PC-3 (cell line): ENCODE results near the gene TANGO2. TPM values are rescaled to one million over a fixed set of nuclear protein-coding genes. Genes with fewer than 3 reads are reported as not detected.

Experiments used
- ATAC-seq: fragments of 200-7000 bp; cut with Tn5 transposase; 2 replicates; pipeline ENCODE4 v1.9.1; 2020; ENCODE audit warnings: mild to moderate bottlenecking, moderate library complexity
- BruUV-seq: library from RNA; stranded (reverse); fragments of 400-500 nt; replicated peaks from 2 replicates; lab custom pipeline; 2021; lab: Mats Ljungman, UMichigan
- CTCF ChIA-PET: fragments of 300-600 bp; sonication (Branson Sonifier 250); formaldehyde crosslinking; loops from one replicate; lab custom pipeline; 2022; ENCODE audit warnings: antibody characterized with exemption; lab: Charles Lee
- POLR2A ChIA-PET: fragments of 300-600 bp; sonication (Branson Sonifier 250); formaldehyde crosslinking; loops from one replicate; lab custom pipeline; 2022; ENCODE audit warnings: antibody characterized with exemption; ENCODE audit not compliant: unreplicated experiment; lab: Charles Lee
- DNase-seq: peaks from one replicate; pipeline ENCODE4 v3.0.0-alpha.2; 2015
- H2AFZ ChIP-seq: fragments of 300-600 bp; sonication (generic); 2 replicates; pipeline ENCODE4 v1.6.0; 2016; ENCODE audit warnings: antibody characterized with exemption, low read length
- H3F3A ChIP-seq: fragments of 300-600 bp; sonication (generic); one replicate; pipeline ENCODE4 v1.6.0; 2017; ENCODE audit warnings: antibody characterized with exemption, low read length, control low read depth, mild to moderate bottlenecking; ENCODE audit not compliant: unreplicated experiment
- H3K27ac ChIP-seq: fragments of 300-600 bp; sonication (generic); 2 replicates; pipeline ENCODE4 v1.5.1; 2016; ENCODE audit warnings: mild to moderate bottlenecking, low read length
- H3K27me3 ChIP-seq: fragments of 300-600 bp; sonication (generic); 2 replicates; pipeline ENCODE4 v1.6.1; 2016; ENCODE audit warnings: low read length, mixed read lengths
- H3K36me3 ChIP-seq: fragments of 300-600 bp; sonication (generic); 2 replicates; pipeline ENCODE4 v1.6.1; 2016; ENCODE audit warnings: low read depth, mixed run types, low read length, mixed read lengths
- H3K4me1 ChIP-seq: fragments of 300-600 bp; sonication (generic); 2 replicates; pipeline ENCODE4 v1.5.1; 2016; ENCODE audit warnings: low read length; ENCODE audit not compliant: insufficient read depth
- H3K4me2 ChIP-seq: fragments of 300-600 bp; sonication (generic); 2 replicates; pipeline ENCODE4 v1.6.0; 2016; ENCODE audit warnings: low read length
- H3K4me3 ChIP-seq: fragments of 300-600 bp; sonication (generic); 2 replicates; pipeline ENCODE4 v1.5.1; 2016; ENCODE audit warnings: mild to moderate bottlenecking, low read length, mixed read lengths
- H3K79me2 ChIP-seq: fragments of 300-600 bp; sonication (generic); 2 replicates; pipeline ENCODE4 v1.6.1; 2017; ENCODE audit warnings: low read length, mixed read lengths
- H3K9ac ChIP-seq: fragments of 300-600 bp; sonication (generic); 2 replicates; pipeline ENCODE4 v1.6.0; 2016; ENCODE audit warnings: mild to moderate bottlenecking, low read length
- H3K9me2 ChIP-seq: fragments of 300-600 bp; sonication (generic); replicated peaks from 2 replicates; pipeline ENCODE4 v1.6.1; 2016; ENCODE audit warnings: mixed run types, low read length, mixed read lengths
- H3K9me3 ChIP-seq: fragments of 300-600 bp; sonication (generic); 2 replicates; pipeline ENCODE4 v1.6.1; 2016; ENCODE audit warnings: low read length, mixed read lengths
- H4K20me1 ChIP-seq: fragments of 300-600 bp; sonication (generic); 2 replicates; pipeline ENCODE4 v1.6.1; 2016; ENCODE audit warnings: low read length, mixed read lengths
- CTCF ChIP-seq: fragments of 300-600 bp; sonication (generic); conservative IDR thresholded peaks from 2 replicates; pipeline ENCODE4 v1.5.1; 2017; ENCODE audit warnings: antibody characterized with exemption, low read depth, mild to moderate bottlenecking, low read length
- EZH2 ChIP-seq: fragments of 300-600 bp; sonication (generic); IDR thresholded peaks from one replicate; pipeline ENCODE4 v1.6.1; 2017; ENCODE audit warnings: antibody characterized with exemption, mild to moderate bottlenecking, low read length; ENCODE audit not compliant: unreplicated experiment
- EZH2phosphoT487 ChIP-seq: fragments of 300-600 bp; sonication (generic); IDR thresholded peaks from 2 replicates; pipeline ENCODE4 v1.6.1; 2018; ENCODE audit warnings: mild to moderate bottlenecking, antibody characterized with exemption, low read length, borderline replicate concordance
- intact Hi-C: fragments of 100-400 bp; cut with micrococcal nuclease; formaldehyde crosslinking; loops from 2 replicates; pipeline ENCODE4 v1.9.0; 2023
- total RNA-seq: library from RNA; depleted of rRNA; stranded (reverse); fragments of >200 nt; gene quantifications from 2 replicates; pipeline ENCODE4 v1.2.3, GENCODE V29; 2014

TANGO2 gene
- total RNA-seq, 1 experiment from 2014 or later, result 23.5 TPM

- no peak overlapping the region for H3K4me3 ChIP-seq
- DNase-seq (no peak), ATAC-seq (no peak)
- H3K9me3 ChIP-seq, result no peaks in the 10 kb centered on the region
- no peaks in the 10 kb centered on the region for H3K79me2 ChIP-seq
- no peaks in the 10 kb centered on the region for H3K9me2 ChIP-seq
- H3K27me3 ChIP-seq, result no peaks in the 10 kb centered on the region
- no peak overlapping the region for H3K27ac ChIP-seq
- H3F3A ChIP-seq, result no peaks in the 10 kb centered on the region
- intact Hi-C loops, result no loop called here
- H4K20me1 ChIP-seq, result no peaks in the 10 kb centered on the region
- no TSS peak for BruUV-seq
- H2AFZ ChIP-seq, result no peak overlapping the region
- no peaks in the 10 kb centered on the region for H3K36me3 ChIP-seq
- no peaks in the 10 kb centered on the region for H3K4me1 ChIP-seq
- H3K4me2 ChIP-seq, result no peak overlapping the region
- H3K9ac ChIP-seq, result no peak overlapping the region
- POLR2A ChIA-PET, result no interaction called here
- TF ChIP-seq CTCF, result no peak
- TF ChIP-seq EZH2phosphoT487, result no peak
- TF ChIP-seq EZH2, result no peak
- CTCF ChIA-PET, result no interaction called here
Measured at GRCh38 chr22:20011123-20011992, 9.6 kb upstream of the TANGO2 start.

DNA sequence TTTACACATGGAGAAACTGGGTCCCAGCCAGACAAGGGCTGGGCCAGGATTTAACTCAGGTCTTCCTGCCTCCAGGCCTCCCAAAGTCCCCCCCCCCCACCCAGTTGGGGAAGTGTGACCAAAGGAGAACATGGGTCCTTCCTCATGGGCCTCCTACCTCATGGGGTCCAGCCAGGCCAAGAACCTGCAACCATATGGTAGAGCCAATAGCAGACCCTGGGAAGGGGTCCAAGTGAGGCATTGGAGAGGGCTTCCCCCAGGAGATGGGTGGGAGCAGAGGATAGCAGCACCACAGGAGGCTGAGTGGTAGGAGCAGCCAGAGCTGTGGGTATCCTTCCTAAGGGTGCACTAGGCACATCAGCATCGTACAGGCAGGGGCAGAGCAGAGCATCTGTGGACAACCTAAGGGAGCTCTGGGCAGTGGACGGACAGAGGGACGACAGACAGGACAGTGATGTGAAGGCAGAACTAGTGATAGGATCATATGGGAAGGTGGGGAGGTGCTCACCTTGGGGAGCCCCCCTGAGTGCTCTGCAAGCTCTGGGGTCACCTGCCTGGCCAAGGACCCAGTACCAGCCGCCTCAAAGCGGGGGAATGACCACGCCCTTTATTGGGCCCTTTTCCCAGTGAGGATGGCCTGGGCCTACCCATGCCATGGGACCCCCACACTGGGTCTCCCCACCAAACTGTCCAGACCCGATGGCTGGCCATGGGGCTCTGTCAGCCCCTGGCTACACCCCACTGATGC lies 8.7 kb upstream of the TANGO2 start:
- DNase-seq (no peak), ATAC-seq (no peak)
- ChIA-PET CTCF (no interaction called here), POLR2A (no interaction called here)
- H3K27me3 ChIP-seq, result no peaks in the 10 kb centered on the region
- H3K27ac ChIP-seq, result no peak overlapping the region
- H3K9ac ChIP-seq, result no peak overlapping the region
- H3K79me2 ChIP-seq, result no peaks in the 10 kb centered on the region
- no TSS peak for BruUV-seq
- no peak overlapping the region for H3K4me3 ChIP-seq
- no peaks in the 10 kb centered on the region for H3F3A ChIP-seq
- no peak for TF ChIP-seq CTCF
- no peak for TF ChIP-seq EZH2
- TF ChIP-seq EZH2phosphoT487, result no peak
- no peaks in the 10 kb centered on the region for H4K20me1 ChIP-seq
- no peaks in the 10 kb centered on the region for H3K36me3 ChIP-seq
- H3K4me2 ChIP-seq, result no peak overlapping the region
- H3K4me1 ChIP-seq, result no peaks in the 10 kb centered on the region
- H3K9me3 ChIP-seq, result no peaks in the 10 kb centered on the region
- no peaks in the 10 kb centered on the region for H3K9me2 ChIP-seq
- H2AFZ ChIP-seq, result no peak overlapping the region
- intact Hi-C loops, result no loop called here
